ENCODE measurements around the gene ZCCHC14.

Gene ZCCHC14

DNA sequence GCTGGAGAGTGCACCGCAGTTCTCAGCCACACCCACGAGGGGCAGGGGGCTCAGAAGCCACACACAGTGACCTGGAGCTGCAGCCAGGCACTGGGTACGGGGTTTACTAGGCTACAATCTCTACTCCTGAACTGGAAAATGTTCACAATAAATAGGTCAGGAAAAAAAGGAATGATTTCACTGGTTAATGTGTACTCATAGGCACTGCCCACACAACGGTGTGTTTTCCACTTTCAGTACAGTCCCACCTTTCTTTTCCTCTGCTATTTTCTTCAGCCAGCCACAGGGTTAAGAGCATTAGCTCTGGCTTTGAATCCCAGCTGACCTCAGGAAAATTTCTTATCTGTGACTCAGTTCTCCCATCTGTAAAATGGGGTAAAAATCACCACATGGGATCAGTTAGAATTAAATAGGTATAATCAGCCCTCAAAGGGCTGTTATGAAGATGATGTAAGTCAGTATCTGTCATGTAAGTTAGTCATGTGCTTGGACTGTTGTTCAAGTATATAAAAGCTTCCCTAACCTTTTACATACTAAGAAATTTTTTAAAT is 35.7 kb downstream of the ZCCHC14 start:
- H3K4me3 ChIP-seq (ENCODE audit: low read depth, low read length): no peak overlapping the region
- DNase-seq (ENCODE audit: low read depth): no peak
- TF ChIP-seq, protein P1, sequence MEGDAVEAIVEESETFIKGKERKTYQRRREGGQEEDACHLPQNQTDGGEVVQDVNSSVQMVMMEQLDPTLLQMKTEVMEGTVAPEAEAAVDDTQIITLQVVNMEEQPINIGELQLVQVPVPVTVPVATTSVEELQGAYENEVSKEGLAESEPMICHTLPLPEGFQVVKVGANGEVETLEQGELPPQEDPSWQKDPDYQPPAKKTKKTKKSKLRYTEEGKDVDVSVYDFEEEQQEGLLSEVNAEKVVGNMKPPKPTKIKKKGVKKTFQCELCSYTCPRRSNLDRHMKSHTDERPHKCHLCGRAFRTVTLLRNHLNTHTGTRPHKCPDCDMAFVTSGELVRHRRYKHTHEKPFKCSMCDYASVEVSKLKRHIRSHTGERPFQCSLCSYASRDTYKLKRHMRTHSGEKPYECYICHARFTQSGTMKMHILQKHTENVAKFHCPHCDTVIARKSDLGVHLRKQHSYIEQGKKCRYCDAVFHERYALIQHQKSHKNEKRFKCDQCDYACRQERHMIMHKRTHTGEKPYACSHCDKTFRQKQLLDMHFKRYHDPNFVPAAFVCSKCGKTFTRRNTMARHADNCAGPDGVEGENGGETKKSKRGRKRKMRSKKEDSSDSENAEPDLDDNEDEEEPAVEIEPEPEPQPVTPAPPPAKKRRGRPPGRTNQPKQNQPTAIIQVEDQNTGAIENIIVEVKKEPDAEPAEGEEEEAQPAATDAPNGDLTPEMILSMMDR (IDR thresholded peaks at IDR 0.05; ENCODE audit: insufficient read depth, low read depth, low read length, missing control alignments): no peak

DNA sequence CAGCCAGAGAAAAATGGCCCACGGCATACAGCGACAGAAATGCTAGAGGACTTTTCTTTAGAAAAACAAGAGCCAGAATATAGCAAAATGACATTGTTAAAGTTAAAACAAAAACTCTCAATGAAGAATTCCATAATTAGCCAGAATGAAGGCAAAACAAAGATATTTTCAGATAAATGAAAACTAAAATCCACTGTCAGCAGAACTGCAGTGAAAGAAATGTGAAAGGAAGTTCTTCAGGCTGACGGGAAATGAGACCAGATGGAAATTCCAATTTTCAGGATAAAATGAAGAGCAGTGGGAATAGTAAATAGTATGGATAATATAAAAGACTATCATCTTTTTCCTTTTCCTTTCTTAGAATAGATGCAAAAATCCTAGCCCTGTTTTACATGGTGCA is 38.4 kb downstream of the ZCCHC14 start:
- no peak for DNase-seq (ENCODE audit: low read depth)
- H3K4me3 ChIP-seq (ENCODE audit: low read depth, low read length): no peak overlapping the region
- TF ChIP-seq, protein P1 (IDR thresholded peaks at IDR 0.05; ENCODE audit: insufficient read depth, low read depth, low read length, missing control alignments): no peak

DNA sequence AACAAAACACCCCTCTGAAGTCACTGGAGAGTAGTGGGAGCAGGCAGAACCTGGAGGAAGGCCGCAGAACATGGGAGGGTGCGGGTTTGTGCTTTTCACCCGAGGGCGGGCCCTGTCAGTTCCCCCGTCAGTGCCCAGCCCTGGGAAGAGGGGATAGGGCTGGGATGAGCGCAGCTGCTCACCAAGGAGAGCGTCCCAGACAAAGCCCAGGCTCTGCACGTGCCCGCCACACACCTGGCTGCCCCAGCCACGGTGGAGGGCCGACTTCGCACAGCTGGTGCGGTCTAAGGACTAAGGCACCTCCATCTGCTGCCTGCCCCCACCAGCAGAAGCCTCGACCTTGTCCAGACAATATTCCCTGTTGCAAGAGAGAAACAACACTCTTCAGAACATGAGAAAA is 39.5 kb downstream of the ZCCHC14 start:
- H3K4me3 ChIP-seq (ENCODE audit: low read depth, low read length): no peak overlapping the region
- DNase-seq (ENCODE audit: low read depth): no peak
- TF ChIP-seq, protein P1 (IDR thresholded peaks at IDR 0.05; ENCODE audit: insufficient read depth, low read depth, low read length, missing control alignments): no peak

DNA sequence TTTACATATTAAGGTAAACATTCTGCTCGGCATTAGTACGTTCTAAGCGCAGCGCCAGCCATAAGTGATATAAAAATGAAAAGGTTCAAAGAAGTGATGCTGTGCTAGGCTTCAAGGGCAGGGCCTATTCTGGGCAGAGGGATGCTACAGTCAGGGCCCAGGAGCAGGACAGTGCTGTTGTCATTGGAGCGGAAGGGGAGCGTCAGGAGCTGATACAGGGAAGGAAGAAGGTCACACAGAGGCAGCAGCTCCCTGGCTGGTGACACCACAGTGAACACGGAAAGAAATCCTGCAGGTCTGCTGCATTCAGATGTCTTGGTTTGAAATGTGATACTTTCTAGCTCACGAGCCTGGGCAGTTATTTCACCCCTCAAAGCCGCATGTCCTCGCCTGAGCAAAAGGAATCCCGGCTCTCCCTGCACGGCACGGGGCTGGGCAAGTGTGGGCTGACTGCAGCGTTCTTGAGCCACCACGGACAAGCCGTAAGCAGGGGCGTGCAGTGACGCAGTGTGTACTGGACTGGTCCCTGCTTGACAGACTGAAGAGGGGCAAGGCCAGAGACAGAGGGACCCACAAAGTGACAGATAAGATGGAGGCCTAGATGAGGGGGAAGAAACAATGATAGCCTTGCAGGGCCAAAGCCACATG is 41.1 kb downstream of the ZCCHC14 start:
- no peak for DNase-seq (ENCODE audit: low read depth)
- no peak overlapping the region for H3K4me3 ChIP-seq (ENCODE audit: low read depth, low read length)
- TF ChIP-seq, protein P1 (IDR thresholded peaks at IDR 0.05; ENCODE audit: insufficient read depth, low read depth, low read length, missing control alignments): no peak

DNA sequence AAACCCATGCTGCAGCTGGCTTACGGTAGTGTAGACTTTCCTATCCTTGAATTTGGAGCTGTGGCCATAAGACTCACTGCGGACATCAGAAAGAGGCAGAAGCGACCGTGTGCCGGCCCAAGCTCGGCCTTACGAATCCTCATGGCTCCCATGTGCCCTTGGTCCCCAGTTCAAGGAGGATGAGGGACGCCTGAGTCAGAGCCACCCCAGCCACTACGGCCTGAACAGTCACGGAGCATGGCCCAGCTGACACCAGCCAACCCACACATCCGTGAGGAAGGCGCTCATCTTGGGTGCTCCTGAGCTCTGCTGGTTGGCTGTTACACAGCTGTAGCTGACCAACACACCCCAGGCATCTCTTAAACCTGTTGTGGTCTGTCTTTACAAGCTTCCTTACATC is 44.0 kb downstream of the ZCCHC14 start:
- H3K4me3 ChIP-seq (ENCODE audit: low read depth, low read length): no peak overlapping the region
- DNase-seq (ENCODE audit: low read depth): no peak
- TF ChIP-seq, protein P1 (IDR thresholded peaks at IDR 0.05; ENCODE audit: insufficient read depth, low read depth, low read length, missing control alignments): no peak

DNA sequence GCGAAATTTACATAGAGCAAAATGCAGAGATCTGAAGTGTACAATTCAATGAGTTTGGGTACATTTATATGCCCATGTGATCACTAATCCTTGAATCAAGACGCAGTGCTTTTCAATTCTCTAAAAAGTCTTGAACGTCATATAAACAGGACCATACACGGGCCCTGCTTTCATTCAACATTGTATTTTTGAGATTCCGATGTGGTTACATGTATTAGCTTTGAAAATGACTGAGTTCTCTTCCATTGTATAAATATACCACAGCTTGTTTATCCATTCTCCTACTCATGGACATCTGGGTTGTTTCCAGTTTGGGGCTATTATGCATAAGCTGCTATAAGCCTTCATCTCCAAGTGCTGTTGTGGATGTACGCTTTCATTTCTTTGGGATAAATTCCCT is 45.5 kb downstream of the ZCCHC14 start:
- no peak overlapping the region for H3K4me3 ChIP-seq (ENCODE audit: low read depth, low read length)
- no peak for DNase-seq (ENCODE audit: low read depth)
- TF ChIP-seq, protein P1 (IDR thresholded peaks at IDR 0.05; ENCODE audit: insufficient read depth, low read depth, low read length, missing control alignments): no peak

DNA sequence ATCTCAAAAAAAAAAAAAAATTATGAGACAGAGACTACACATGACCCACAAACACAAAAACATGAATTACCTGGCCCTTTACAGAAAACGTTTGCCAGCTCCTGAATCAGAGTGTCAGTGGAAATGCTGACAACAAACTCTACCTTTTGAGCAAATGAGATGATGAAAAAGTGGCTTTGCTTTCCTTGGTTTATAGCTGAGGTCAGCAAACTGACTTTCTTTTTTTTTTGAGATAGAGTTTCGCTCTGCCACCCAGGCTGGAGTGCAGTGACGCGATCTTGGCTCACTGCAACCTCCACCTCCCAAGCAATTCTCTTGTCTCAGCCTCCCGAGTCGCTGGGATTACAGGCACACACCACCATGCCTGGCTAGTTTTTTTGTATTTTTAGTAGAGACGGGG is 46.3 kb downstream of the ZCCHC14 start:
- no peak overlapping the region for H3K4me3 ChIP-seq (ENCODE audit: low read depth, low read length)
- DNase-seq (ENCODE audit: low read depth): no peak
- TF ChIP-seq, protein P1 (IDR thresholded peaks at IDR 0.05; ENCODE audit: insufficient read depth, low read depth, low read length, missing control alignments): no peak

Measured in GM12865 (cell line).